Measurements from ENCODE around the gene IGFN1. TPM values are rescaled to one million over a fixed set of nuclear protein-coding genes. Genes with fewer than 3 reads are reported as not detected.

The IGFN1 gene
- total and polyA plus RNA-seq, 2 of the 8 experiments (the other 6 are each of a cell fraction or from before 2014, with no cell fraction given): not detected

DNA sequence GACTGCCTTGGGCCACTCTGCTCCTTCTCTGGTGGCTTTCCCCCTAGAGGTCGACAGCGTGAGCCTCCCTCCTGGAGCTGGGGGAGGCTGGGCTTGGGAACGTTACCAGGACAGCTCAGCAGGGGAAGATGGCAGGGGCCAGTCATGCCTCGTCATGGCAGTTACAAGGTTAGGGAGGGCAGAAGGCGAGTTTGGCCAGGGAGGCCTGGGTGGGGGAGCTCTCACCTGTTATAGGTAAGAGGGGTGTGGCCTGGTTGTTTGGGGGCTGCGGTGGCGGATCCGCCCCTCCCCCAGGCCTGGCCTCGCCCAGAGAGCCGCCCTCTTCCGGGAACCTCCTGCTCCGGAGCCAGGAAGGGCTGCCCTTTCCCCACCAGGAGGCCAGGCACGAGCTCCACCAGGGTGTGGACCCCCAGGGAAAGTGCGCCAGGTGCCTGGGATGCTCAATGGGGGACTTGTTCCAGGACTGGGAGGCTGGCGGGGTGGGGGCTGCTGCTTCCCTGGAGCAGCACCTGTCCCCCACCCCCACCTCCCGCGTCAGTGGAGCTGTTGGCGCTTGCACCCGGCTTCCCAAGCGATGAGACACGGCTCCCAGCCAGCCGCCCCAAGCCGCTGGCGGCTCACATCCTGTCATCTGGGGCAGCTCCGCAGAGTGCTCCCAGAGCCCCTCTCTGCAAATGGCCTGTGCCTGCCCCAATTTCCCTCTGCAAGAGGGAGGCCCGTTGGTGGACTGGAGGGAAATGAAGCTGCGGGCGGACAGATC, 69.0 kb downstream of the IGFN1 start:
- no peaks in the 10 kb centered on the region for H3K79me1 ChIP-seq (ENCODE audit: low read depth, low read length)
- peak overlapping the region; percentile 50; the same call in 1 of the 2 replicates for H2BK12ac ChIP-seq (ENCODE audit: low read depth, low read length)
- H3K14ac ChIP-seq (ENCODE audit: insufficient read length): no peak overlapping the region
- peak overlapping the region; percentile 43 for H2BK120ac ChIP-seq (replicated peaks; ENCODE audit: low read depth, low read length)
- no peaks in the 10 kb centered on the region for H4K20me1 ChIP-seq (replicated peaks in 1 of 2; ENCODE audit: control insufficient read depth in 1 of 2, insufficient read depth in 2 of 2, low read length in 2 of 2)
- H3K4ac ChIP-seq (replicated peaks; ENCODE audit: insufficient read length, low read depth, low read length): no peak overlapping the region
- no peaks in the 10 kb centered on the region for H3K79me2 ChIP-seq (ENCODE audit: control insufficient read depth in 1 of 2, insufficient read depth in 2 of 2, low read length in 2 of 2)
- H2BK5ac ChIP-seq (ENCODE audit: low read depth, low read length): peak overlapping the region; percentile 83; the same call in 1 of the 2 replicates
- no peaks in the 10 kb centered on the region for H3K36me3 ChIP-seq (ENCODE audit: control insufficient read depth in 2 of 4, insufficient read depth in 4 of 4, low read length in 3 of 4)
- CTCF ChIA-PET (ENCODE audit: partially characterized antibody): interaction anchor here (0.6 to 9.7 kb wide), 35 partner anchors 7 to 628 kb away, joined by 3 to 154 read pairs (median 5); partner anchors contain the start of gene PKP1
- no peak overlapping the region for H2BK20ac ChIP-seq (ENCODE audit: low read length)
- no peak overlapping the region; a peak in 1 of 7 replicates for H3K9ac ChIP-seq (replicated peaks in 1 of 4; ENCODE audit: extremely low read depth in 1 of 4, low read depth in 3 of 4, low read length in 3 of 4)
- peak overlapping the region; percentile 37 to 57 (median 50); a peak in 7 of 8 replicates for H3K4me3 ChIP-seq (ENCODE audit: extremely low read depth in 1 of 4, insufficient read depth in 2 of 4, low read depth in 3 of 4, low read length in 4 of 4)
- 12% methylated on average over 21 of the region's 28 CpGs; no CpG with 5 or more reads in 1 of the 2 experiments for WGBS, 2 experiments (ENCODE audit: extremely low coverage in 1 of 2, insufficient coverage in 1 of 2, insufficient read length in 1 of 2, insufficient replicate concordance in 2 of 2, low coverage in 1 of 2, low lambda C conversion rate in 2 of 2, missing lambda C conversion rate in 1 of 2)
- H3K27me3 ChIP-seq (replicated peaks in 1 of 4; ENCODE audit: control insufficient read depth in 3 of 4, extremely low read depth in 1 of 4, insufficient read depth in 3 of 4, low read length in 3 of 4): peaks cover 0 to 8% (median 0%) of the 10 kb centered on the region in 4 experiments; a peak in 3 of 7 replicates
- H2BK15ac ChIP-seq (ENCODE audit: low read length): peak overlapping the region; percentile 81; the same call in 1 of the 2 replicates
- FAIRE-seq (no peak), DNase-seq (ENCODE audit: low read depth in 1 of 2, low spot score in 2 of 2) (peak; percentile 47 to 86)
- H3K27ac ChIP-seq (ENCODE audit: low read depth, low read length): no peak overlapping the region
- peak overlapping the region; percentile 35 for H3K56ac ChIP-seq (replicated peaks; ENCODE audit: insufficient read length, low read depth, low read length)
- peaks cover 0 to 11% (median 11%) of the 10 kb centered on the region in 4 experiments; a peak in 6 of 7 replicates for H3K4me1 ChIP-seq (replicated peaks in 1 of 4; ENCODE audit: control insufficient read depth in 3 of 4, insufficient read depth in 4 of 4, low read length in 3 of 4)
- H3K9me3 ChIP-seq (ENCODE audit: insufficient read depth in 2 of 2, low read depth in 1 of 2, low read length in 1 of 2): no peaks in the 10 kb centered on the region
- H2AK5ac ChIP-seq (ENCODE audit: low read depth, low read length): no peak overlapping the region
- H4K91ac ChIP-seq (replicated peaks; ENCODE audit: insufficient read length, low read length): peak overlapping the region; percentile 45
- H4K5ac ChIP-seq (ENCODE audit: insufficient read length, low read depth, low read length): peak overlapping the region; percentile 29
- no peak overlapping the region for H3K23ac ChIP-seq (ENCODE audit: insufficient read length)
- peak overlapping the region; percentile 81 to 87 for H3K4me2 ChIP-seq (ENCODE audit: insufficient read depth in 1 of 2, low read depth in 2 of 2, low read length in 2 of 2)
- peak overlapping the region; percentile 75 for H4K8ac ChIP-seq (ENCODE audit: extremely low read depth, insufficient read depth, low read length)
- peak overlapping the region; percentile 94 for H2AFZ ChIP-seq (ENCODE audit: low read length)
- peak overlapping the region; percentile 94 for H3K18ac ChIP-seq (ENCODE audit: extremely low read depth, low read length)
- POLR2A ChIA-PET (ENCODE audit: partially characterized antibody): interaction anchor here (0.6 to 2.3 kb wide), 10 partner anchors 49 to 959 kb away, joined by 3 to 11 read pairs (median 4); no protein-coding TSS in a partner anchor
- peaks cover 32% of the 10 kb centered on the region; the same call in 1 of the 2 replicates for H3K23me2 ChIP-seq (ENCODE audit: low read depth, low read length)
- TF ChIP-seq TAF1 (IDR thresholded peaks at IDR 0.05; ENCODE audit: low read depth, low read length): 0 out of 2 replicates have a peak, but pooled peaks have one; percentile 21
- peak; percentile 54; the same call in 1 of the 2 replicates for TF ChIP-seq MAFK (IDR thresholded peaks at IDR 0.05; ENCODE audit: low read depth, low read length)
- TF ChIP-seq GABPA (IDR thresholded peaks at IDR 0.05; ENCODE audit: borderline replicate concordance, insufficient read depth, low read length): peak; percentile 8; the same call in 1 of the 2 replicates
- TF ChIP-seq, protein P1, sequence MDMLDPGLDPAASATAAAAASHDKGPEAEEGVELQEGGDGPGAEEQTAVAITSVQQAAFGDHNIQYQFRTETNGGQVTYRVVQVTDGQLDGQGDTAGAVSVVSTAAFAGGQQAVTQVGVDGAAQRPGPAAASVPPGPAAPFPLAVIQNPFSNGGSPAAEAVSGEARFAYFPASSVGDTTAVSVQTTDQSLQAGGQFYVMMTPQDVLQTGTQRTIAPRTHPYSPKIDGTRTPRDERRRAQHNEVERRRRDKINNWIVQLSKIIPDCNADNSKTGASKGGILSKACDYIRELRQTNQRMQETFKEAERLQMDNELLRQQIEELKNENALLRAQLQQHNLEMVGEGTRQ (IDR thresholded peaks at IDR 0.05; ENCODE audit: low read length): no peak
- no peak for TF ChIP-seq RBBP5 (IDR thresholded peaks at IDR 0.05; ENCODE audit: borderline replicate concordance, low read depth, low read length)
- peak; percentile 56; the same call in 1 of the 2 replicates for TF ChIP-seq E2F6 (IDR thresholded peaks at IDR 0.05)
- peak; percentile 56 for TF ChIP-seq BACH1 (IDR thresholded peaks at IDR 0.05; ENCODE audit: low read length)
- TF ChIP-seq TCF12 (IDR thresholded peaks at IDR 0.05; ENCODE audit: low read depth, low read length): no peak

Data from H1 (cell line).